Activated CD4-positive, alpha-beta T cell treated with anti-CD3 and anti-CD28 coated beads, Interleukin-2, Interleukin-4, amounts not matched to agents 100 ng/mL and 50 ng/mL, durations not matched to agents 16 hours and 8 hours (primary cell): ENCODE measurements around the gene TAS2R60.
"Not testable (repeated sequence)": the region's sequence is repeated elsewhere in the genome, so short reads cannot be mapped to it uniquely, and the experiment has no call there.

Source experiments
- DNase-seq: peaks from one replicate; pipeline ENCODE4 v3.0.0-alpha.2; 2020; ENCODE audit warnings: low spot score

TAS2R60 gene

GRCh38 chr7:143479055-143479766, 36.0 kb downstream of the TAS2R60 start:
- DNase-seq = no peak

GRCh38 chr7:143480501-143480900, 37.2 kb downstream of the TAS2R60 start:
- no peak for DNase-seq

GRCh38 chr7:143484119-143484518, 40.9 kb downstream of the TAS2R60 start:
- no peak for DNase-seq

GRCh38 chr7:143485094-143485493, 41.8 kb downstream of the TAS2R60 start:
- DNase-seq = no peak

GRCh38 chr7:143485500-143485899, 42.2 kb downstream of the TAS2R60 start:
- no peak for DNase-seq

- not testable (repeated sequence) for DNase-seq
Measured at GRCh38 chr7:143486266-143486665, 43.0 kb downstream of the TAS2R60 start.

GRCh38 chr7:143487061-143487460, 43.8 kb downstream of the TAS2R60 start:
- no peak for DNase-seq

GRCh38 chr7:143487566-143487965, 44.3 kb downstream of the TAS2R60 start:
- DNase-seq = no peak

- no peak for DNase-seq
Measured at GRCh38 chr7:143490717-143491306, 47.6 kb downstream of the TAS2R60 start.

- no peak for DNase-seq
Measured at GRCh38 chr7:143492043-143492471, 48.8 kb downstream of the TAS2R60 start.

- no peak for DNase-seq
Measured at GRCh38 chr7:143492799-143493739, 49.8 kb downstream of the TAS2R60 start.

- DNase-seq = no peak
Measured at GRCh38 chr7:143493751-143494150, 50.5 kb downstream of the TAS2R60 start.
